NB4 (cell line): Measurements from ENCODE around the gene AKAP6.

Experiments used
- CTCF ChIP-seq: IDR thresholded peaks from one replicate; pipeline ENCODE4 v1.5.1; 2012; ENCODE audit warnings: low read depth, low read length
- MYC ChIP-seq: IDR thresholded peaks from 2 replicates; pipeline ENCODE4 v1.6.1; 2011; ENCODE audit warnings: low read depth, low read length
- POLR2A ChIP-seq: IDR thresholded peaks from 2 replicates; pipeline ENCODE4 v1.6.1; 2011; ENCODE audit warnings: mild to moderate bottlenecking; ENCODE audit not compliant: insufficient read length; ENCODE audit errors: extremely low read depth

DNA sequence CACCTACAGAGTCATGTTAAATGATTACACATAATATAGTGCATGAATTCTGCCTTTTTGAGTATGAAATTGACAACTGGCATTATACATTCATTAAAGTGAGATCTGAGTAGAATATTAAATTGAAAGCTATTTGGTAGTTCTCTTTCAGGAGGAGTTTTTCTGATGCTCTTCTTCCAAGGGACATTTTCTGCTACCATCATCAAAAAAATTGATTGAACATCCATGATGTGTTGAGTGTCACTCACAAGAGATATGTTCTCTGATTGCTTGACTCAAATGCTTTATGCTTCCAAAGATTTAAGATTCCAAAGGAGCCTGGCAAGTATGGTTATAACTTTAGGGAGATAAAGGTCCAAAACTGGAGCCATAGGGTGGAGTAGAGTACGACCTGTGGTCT, 64.9 kb downstream of the AKAP6 start:
- TF ChIP-seq POLR2A = no peak
- no peak for TF ChIP-seq CTCF
- no peak for TF ChIP-seq MYC
